HepG2 (cell line): ENCODE data around the gene NLRC5. TPM values are rescaled to one million over a fixed set of nuclear protein-coding genes. Genes with fewer than 3 reads are reported as not detected.
A peak's percentile ranks its signal among the peaks of the same experiment; 100 is the strongest.

Experiments used
- CBX5 ChIP-seq: sonication (generic); formaldehyde crosslinking; IDR thresholded peaks from 2 replicates; pipeline ENCODE4 v1.4.0; 2020; ENCODE audit warnings: missing genetic modification reagents, borderline replicate concordance
- ETV5 ChIP-seq: IDR thresholded peaks from 2 replicates; pipeline ENCODE4 v1.6.1; 2018; ENCODE audit warnings: missing biosample characterization, missing genetic modification reagents, inconsistent platforms, borderline replicate concordance
- GATAD1 ChIP-seq: IDR thresholded peaks from 2 replicates; pipeline ENCODE4 v1.6.1; 2016; ENCODE audit warnings: missing genetic modification reagents, missing compliant biosample characterization
- HNRNPUL1 ChIP-seq: fragments of 200-400 bp; formaldehyde crosslinking; IDR thresholded peaks from 2 replicates; pipeline ENCODE4 v1.6.1; 2017; ENCODE audit warnings: low read depth, mild to moderate bottlenecking, low read length, moderate library complexity
- MED13 ChIP-seq: sonication (generic); formaldehyde crosslinking; IDR thresholded peaks from 2 replicates; pipeline ENCODE4 v1.5.0; 2020; ENCODE audit warnings: missing genetic modification reagents
- MLLT10 ChIP-seq: sonication (generic); formaldehyde crosslinking; IDR thresholded peaks from 2 replicates; pipeline ENCODE4 v1.4.0; 2020; ENCODE audit warnings: missing genetic modification reagents
- NFATC3 ChIP-seq: sonication (generic); formaldehyde crosslinking; IDR thresholded peaks from 2 replicates; pipeline ENCODE4 v1.5.1; 2020; ENCODE audit warnings: mild to moderate bottlenecking, missing genetic modification reagents
- NFKB2 ChIP-seq: sonication (generic); formaldehyde crosslinking; IDR thresholded peaks from 2 replicates; pipeline ENCODE4 v1.4.0; 2020; ENCODE audit warnings: missing genetic modification reagents, borderline replicate concordance
- NPAS2 ChIP-seq: sonication (generic); formaldehyde crosslinking; IDR thresholded peaks from 2 replicates; pipeline ENCODE4 v1.8.0; 2022; ENCODE audit warnings: mild to moderate bottlenecking, missing genetic modification reagents, borderline replicate concordance
- SP5 ChIP-seq: IDR thresholded peaks from 2 replicates; pipeline ENCODE4 v1.6.1; 2016; ENCODE audit warnings: low read depth, borderline replicate concordance
- TEAD2 ChIP-seq: sonication (generic); formaldehyde crosslinking; IDR thresholded peaks from 2 replicates; pipeline ENCODE4 v1.9.0; 2021; ENCODE audit warnings: missing genetic modification reagents
- ZNF329 ChIP-seq: sonication (generic); formaldehyde crosslinking; IDR thresholded peaks from 2 replicates; pipeline ENCODE4 v1.9.0; 2021; ENCODE audit warnings: low read depth, mild to moderate bottlenecking, missing genetic modification reagents
- ZNF788 ChIP-seq: sonication (generic); formaldehyde crosslinking; IDR thresholded peaks from 2 replicates; pipeline ENCODE4 v1.5.0; 2020; ENCODE audit warnings: mild to moderate bottlenecking, missing genetic modification reagents, borderline replicate concordance
- polyA plus RNA-seq, 8 experiments: library from polyadenylated mRNA; depleted of rRNA in 3 of 8; stranded (reverse) in 7 of 8; unstranded in 1 of 8; fragments of >200 nt; fragmentation: Illumina TruSeq in 4 of 8; extraction: Trizol in 4 of 8; gene quantifications; 2 replicates each; pipeline versions ENCODE4 v1.2.1 to v1.2.3, GENCODE V29; 2011 to 2016; ENCODE audit warnings: low read depth in 4 of 8, missing spikeins in 1 of 8, mixed read lengths in 1 of 8; ENCODE audit not compliant: insufficient read depth in 1 of 8
- total RNA-seq, 5 experiments: library from RNA; depleted of rRNA; stranded (reverse); fragments of >200 nt; fragmentation: Illumina TruSeq; extraction: Trizol; gene quantifications; 2 replicates each; pipeline ENCODE4 v1.2.3, GENCODE V29; 2016; ENCODE audit warnings: low read depth in 1 of 5
- TF ChIP-seq, protein P1 (sequence below): sonication (generic); formaldehyde crosslinking; IDR thresholded peaks from 2 replicates; pipeline ENCODE4 v1.5.0; 2020; ENCODE audit warnings: missing genetic modification reagents
- TF ChIP-seq, protein P2 (sequence below): sonication (generic); formaldehyde crosslinking; IDR thresholded peaks from 2 replicates; pipeline ENCODE4 v1.8.1; 2023; ENCODE audit warnings: mild to moderate bottlenecking, missing genetic modification reagents, borderline replicate concordance
- TF ChIP-seq, protein P3 (sequence below): sonication (generic); formaldehyde crosslinking; IDR thresholded peaks from 2 replicates; pipeline ENCODE4 v1.5.1; 2020; ENCODE audit warnings: missing genetic modification reagents, mild to moderate bottlenecking, borderline replicate concordance
- TF ChIP-seq, protein P4 (sequence below): sonication (generic); formaldehyde crosslinking; IDR thresholded peaks from 2 replicates; pipeline ENCODE4 v1.4.0; 2020; ENCODE audit warnings: missing genetic modification reagents, borderline replicate concordance
- TF ChIP-seq, protein P5 (sequence below): sonication (generic); formaldehyde crosslinking; IDR thresholded peaks from 2 replicates; pipeline ENCODE4 v1.4.0; 2020; ENCODE audit warnings: missing genetic modification reagents, mild to moderate bottlenecking, borderline replicate concordance

Gene NLRC5
- total and polyA plus RNA-seq, 2 of the 13 experiments (the other 11 are each of a cell fraction or from before 2014, with no cell fraction given) = 6.3 to 12.7 TPM

DNA sequence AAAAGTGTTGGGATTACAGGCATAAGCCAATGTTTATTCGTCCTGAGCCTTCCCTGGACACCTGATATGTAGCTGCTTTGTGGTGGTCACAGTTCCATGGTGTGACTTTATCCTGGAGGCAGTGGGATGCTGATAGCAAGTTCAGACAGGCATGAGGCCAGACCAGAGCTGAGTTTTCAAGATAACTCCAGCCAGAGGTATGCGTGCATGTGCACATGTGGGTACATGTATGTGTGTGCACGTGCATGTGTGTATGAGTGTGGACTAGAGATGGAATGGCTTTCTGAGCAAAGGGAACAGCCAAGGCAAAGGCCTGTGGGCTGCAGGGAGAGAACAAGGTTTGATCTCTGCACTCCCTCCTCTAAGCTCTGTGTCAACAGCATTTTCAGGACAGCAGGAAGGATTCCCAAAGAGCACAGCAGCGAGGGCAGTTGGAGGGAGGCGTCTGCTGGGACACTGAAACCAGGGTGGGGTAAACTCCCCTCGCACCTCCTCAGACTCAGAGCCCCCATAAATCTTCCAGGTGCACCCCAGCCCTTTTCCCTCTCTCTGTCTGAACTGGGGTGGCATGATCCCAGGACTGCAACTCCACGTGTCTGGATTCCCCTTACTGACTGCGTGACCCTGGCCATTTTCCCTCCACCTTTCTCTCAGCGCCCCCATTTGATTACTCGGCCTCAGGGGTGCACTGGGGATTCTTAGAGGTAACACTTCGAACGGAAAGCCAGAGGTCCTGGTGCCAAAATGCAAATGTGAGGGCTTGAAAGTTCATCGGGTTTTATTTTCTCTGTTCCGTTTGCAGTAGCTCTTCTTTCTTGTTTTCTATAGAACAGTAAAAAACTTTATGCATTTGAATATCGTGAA lies 15.3 kb downstream of the NLRC5 start (continued):
- TF ChIP-seq GATAD1 (CRISPR knock-in tag) (no peak), NFKB2 (CRISPR knock-in tag) (0 out of 2 replicates have a peak, but pooled peaks have one; percentile 51), MLLT10 (CRISPR knock-in tag) (no peak), TEAD2 (no peak), ETV5 (CRISPR knock-in tag) (no peak), NPAS2 (no peak), ZNF788 (peak; percentile 65; the same call in 1 of the 2 replicates), CBX5 (peak; percentile 43; the same call in 1 of the 2 replicates), SP5 (peak; percentile 29; the same call in 1 of the 2 replicates), HNRNPUL1 (no peak), NFATC3 (CRISPR knock-in tag) (no peak), ZNF329 (no peak), MED13 (no peak)
- TF ChIP-seq, protein P1, sequence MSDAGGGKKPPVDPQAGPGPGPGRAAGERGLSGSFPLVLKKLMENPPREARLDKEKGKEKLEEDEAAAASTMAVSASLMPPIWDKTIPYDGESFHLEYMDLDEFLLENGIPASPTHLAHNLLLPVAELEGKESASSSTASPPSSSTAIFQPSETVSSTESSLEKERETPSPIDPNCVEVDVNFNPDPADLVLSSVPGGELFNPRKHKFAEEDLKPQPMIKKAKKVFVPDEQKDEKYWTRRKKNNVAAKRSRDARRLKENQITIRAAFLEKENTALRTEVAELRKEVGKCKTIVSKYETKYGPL (CRISPR knock-in tag) = no peak
- TF ChIP-seq, protein P2, sequence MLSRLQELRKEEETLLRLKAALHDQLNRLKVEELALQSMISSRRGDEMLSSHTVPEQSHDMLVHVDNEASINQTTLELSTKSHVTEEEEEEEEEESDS (CRISPR knock-in tag) = no peak
- TF ChIP-seq, protein P3, sequence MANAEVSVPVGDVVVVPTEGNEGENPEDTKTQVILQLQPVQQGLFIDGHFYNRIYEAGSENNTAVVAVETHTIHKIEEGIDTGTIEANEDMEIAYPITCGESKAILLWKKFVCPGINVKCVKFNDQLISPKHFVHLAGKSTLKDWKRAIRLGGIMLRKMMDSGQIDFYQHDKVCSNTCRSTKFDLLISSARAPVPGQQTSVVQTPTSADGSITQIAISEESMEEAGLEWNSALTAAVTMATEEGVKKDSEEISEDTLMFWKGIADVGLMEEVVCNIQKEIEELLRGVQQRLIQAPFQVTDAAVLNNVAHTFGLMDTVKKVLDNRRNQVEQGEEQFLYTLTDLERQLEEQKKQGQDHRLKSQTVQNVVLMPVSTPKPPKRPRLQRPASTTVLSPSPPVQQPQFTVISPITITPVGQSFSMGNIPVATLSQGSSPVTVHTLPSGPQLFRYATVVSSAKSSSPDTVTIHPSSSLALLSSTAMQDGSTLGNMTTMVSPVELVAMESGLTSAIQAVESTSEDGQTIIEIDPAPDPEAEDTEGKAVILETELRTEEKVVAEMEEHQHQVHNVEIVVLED = no peak
- TF ChIP-seq, protein P4, sequence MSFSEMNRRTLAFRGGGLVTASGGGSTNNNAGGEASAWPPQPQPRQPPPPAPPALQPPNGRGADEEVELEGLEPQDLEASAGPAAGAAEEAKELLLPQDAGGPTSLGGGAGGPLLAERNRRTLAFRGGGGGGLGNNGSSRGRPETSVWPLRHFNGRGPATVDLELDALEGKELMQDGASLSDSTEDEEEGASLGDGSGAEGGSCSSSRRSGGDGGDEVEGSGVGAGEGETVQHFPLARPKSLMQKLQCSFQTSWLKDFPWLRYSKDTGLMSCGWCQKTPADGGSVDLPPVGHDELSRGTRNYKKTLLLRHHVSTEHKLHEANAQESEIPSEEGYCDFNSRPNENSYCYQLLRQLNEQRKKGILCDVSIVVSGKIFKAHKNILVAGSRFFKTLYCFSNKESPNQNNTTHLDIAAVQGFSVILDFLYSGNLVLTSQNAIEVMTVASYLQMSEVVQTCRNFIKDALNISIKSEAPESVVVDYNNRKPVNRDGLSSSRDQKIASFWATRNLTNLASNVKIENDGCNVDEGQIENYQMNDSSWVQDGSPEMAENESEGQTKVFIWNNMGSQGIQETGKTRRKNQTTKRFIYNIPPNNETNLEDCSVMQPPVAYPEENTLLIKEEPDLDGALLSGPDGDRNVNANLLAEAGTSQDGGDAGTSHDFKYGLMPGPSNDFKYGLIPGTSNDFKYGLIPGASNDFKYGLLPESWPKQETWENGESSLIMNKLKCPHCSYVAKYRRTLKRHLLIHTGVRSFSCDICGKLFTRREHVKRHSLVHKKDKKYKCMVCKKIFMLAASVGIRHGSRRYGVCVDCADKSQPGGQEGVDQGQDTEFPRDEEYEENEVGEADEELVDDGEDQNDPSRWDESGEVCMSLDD (CRISPR knock-in tag) = no peak
- TF ChIP-seq, protein P5, sequence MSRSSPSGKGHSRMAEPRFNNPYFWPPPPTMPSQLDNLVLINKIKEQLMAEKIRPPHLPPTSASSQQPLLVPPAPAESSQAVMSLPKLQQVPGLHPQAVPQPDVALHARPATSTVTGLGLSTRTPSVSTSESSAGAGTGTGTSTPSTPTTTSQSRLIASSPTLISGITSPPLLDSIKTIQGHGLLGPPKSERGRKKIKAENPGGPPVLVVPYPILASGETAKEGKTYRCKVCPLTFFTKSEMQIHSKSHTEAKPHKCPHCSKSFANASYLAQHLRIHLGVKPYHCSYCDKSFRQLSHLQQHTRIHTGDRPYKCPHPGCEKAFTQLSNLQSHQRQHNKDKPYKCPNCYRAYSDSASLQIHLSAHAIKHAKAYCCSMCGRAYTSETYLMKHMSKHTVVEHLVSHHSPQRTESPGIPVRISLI (CRISPR knock-in tag) = no peak
